GM06990 (cell line): Measurements from ENCODE around the gene ZCCHC24.
A peak's percentile ranks its signal among the peaks of the same experiment; 100 is the strongest.

Source experiments
- DNase-seq: peaks from one replicate; pipeline ENCODE4 v3.0.0-alpha.2; 2011; ENCODE audit not compliant: insufficient read length; ENCODE audit errors: extremely low read depth
- H3K27me3 ChIP-seq: replicated peaks from 2 replicates; pipeline ENCODE4 v1.6.0; 2011; ENCODE audit warnings: low read length; ENCODE audit not compliant: control insufficient read depth, insufficient read depth
- H3K36me3 ChIP-seq: 2 replicates; pipeline ENCODE4 v1.5.1; 2011; ENCODE audit warnings: low read length; ENCODE audit not compliant: control insufficient read depth, insufficient read depth
- H3K4me3 ChIP-seq: replicated peaks from 2 replicates; pipeline ENCODE4 v1.5.1; 2011; ENCODE audit warnings: low read depth, mild to moderate bottlenecking, control low read depth, low read length
- TF ChIP-seq, protein P1 (sequence below): IDR thresholded peaks from 2 replicates; pipeline ENCODE4 v1.5.1; 2011; ENCODE audit warnings: low read length, control low read depth, mild to moderate bottlenecking, inconsistent platforms; ENCODE audit not compliant: insufficient read depth, poor library complexity, severe bottlenecking

ZCCHC24 gene

DNA sequence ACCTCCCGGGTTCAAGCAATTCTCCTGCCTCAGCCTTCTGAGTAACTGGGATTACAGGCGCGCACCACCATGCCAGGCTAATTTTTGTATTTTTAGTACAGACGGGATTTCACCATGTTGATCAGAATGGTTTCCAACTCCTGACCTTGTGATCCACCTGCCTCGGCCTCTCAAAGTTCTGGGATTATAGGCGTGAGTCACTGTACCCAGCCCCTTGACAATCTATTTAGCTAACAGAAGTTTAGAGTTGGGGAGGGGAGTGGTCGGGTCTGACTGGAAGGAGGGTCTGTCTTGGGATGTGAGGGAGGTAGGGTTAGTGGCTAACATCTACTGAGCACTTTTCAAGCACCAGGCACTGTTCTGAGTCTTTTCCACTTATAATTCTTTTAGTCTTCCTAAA lies 27.0 kb upstream of the ZCCHC24 start:
- TF ChIP-seq, protein P1, sequence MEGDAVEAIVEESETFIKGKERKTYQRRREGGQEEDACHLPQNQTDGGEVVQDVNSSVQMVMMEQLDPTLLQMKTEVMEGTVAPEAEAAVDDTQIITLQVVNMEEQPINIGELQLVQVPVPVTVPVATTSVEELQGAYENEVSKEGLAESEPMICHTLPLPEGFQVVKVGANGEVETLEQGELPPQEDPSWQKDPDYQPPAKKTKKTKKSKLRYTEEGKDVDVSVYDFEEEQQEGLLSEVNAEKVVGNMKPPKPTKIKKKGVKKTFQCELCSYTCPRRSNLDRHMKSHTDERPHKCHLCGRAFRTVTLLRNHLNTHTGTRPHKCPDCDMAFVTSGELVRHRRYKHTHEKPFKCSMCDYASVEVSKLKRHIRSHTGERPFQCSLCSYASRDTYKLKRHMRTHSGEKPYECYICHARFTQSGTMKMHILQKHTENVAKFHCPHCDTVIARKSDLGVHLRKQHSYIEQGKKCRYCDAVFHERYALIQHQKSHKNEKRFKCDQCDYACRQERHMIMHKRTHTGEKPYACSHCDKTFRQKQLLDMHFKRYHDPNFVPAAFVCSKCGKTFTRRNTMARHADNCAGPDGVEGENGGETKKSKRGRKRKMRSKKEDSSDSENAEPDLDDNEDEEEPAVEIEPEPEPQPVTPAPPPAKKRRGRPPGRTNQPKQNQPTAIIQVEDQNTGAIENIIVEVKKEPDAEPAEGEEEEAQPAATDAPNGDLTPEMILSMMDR, result no peak
- no peaks in the 10 kb centered on the region for H3K36me3 ChIP-seq
- peaks cover 2% of the 10 kb centered on the region; the same call in 1 of the 2 replicates for H3K27me3 ChIP-seq
- H3K4me3 ChIP-seq, result no peak overlapping the region
- DNase-seq, result no peak

DNA sequence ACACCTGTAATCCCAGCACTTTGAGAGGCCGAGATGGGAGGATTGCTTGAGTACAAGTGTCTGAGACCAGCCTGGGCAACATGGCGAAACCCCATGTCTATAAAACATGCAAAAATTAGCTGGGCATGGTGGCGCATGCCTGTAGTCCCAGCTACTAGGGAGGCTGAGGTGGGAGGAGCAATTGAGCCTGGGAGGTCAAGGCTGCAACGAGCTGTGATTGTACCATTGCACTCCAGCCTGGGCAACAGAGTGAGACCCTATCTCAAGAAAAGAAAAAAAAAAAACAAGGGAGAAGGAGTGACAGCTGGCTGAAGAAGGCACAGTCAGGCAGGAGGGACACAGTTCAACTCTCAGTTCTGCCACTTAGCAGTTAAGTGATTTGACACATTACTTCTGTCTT lies 26.4 kb upstream of the ZCCHC24 start:
- TF ChIP-seq, protein P1, result no peak
- H3K27me3 ChIP-seq, result peaks cover 2% of the 10 kb centered on the region; the same call in 1 of the 2 replicates
- no peaks in the 10 kb centered on the region for H3K36me3 ChIP-seq
- H3K4me3 ChIP-seq, result no peak overlapping the region
- DNase-seq, result no peak

DNA sequence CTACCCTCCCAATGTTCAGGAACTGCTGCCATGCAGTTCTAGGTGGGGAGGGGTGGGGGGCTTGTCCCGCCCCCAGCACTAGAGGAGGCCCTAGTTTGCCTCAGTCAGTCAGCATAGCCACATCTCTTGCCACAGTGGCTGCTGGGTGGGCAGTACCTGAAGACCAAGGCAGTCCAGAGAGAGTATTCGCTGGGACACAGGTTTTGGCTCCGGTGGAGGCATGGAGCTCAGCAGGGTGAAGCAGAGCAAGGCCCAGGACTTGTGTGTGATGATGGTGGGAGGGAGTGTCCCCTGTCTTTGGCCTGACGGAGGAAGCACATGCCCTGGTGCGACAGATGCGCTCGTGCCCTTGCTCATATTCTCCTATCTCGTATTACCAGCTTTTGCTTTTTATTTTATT lies 24.7 kb upstream of the ZCCHC24 start:
- TF ChIP-seq, protein P1, result no peak
- DNase-seq, result no peak
- H3K36me3 ChIP-seq, result no peaks in the 10 kb centered on the region
- H3K4me3 ChIP-seq, result no peak overlapping the region
- H3K27me3 ChIP-seq, result no peaks in the 10 kb centered on the region; the same call in 1 of the 2 replicates

DNA sequence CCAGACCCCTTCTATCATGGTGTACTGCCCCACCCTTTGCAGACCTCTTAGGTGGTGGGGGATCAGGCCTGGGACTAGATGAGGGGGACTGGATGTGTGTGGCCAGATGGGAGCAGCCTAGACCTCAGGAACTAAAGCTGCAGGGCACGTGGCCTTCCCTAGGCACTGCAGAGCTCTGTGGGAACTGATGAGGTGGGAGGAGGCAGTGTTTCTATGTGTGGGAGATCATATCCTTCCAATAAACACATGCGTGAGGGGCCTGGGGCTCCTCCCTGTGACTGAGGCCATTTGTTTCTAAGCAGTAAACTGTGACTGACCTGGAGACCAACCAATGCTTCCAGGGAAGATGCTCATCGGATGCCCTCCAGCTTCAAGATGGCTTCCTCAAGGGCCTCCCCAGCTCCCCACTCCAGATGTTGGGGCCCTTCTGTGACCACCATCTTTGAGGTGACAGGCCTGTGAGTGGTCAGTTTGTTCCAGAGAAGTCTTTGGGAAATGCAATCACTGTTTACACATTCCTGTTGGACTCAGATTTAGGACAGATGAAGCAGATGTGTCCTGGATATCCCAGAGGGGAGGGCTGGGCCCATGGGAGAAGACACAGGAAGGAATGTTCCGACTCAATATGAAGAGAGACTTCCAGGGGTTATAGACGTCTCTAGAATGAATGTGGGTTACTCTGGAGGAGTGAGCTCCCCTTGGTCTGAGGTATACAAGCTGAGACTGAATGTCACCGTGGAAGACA lies 23.6 kb upstream of the ZCCHC24 start:
- no peak for DNase-seq
- Histone ChIP-seq H3K27me3 (peaks cover 1% of the 10 kb centered on the region; the same call in 1 of the 2 replicates), H3K4me3 (no peak overlapping the region), H3K36me3 (no peaks in the 10 kb centered on the region)
- TF ChIP-seq, protein P1, result no peak

DNA sequence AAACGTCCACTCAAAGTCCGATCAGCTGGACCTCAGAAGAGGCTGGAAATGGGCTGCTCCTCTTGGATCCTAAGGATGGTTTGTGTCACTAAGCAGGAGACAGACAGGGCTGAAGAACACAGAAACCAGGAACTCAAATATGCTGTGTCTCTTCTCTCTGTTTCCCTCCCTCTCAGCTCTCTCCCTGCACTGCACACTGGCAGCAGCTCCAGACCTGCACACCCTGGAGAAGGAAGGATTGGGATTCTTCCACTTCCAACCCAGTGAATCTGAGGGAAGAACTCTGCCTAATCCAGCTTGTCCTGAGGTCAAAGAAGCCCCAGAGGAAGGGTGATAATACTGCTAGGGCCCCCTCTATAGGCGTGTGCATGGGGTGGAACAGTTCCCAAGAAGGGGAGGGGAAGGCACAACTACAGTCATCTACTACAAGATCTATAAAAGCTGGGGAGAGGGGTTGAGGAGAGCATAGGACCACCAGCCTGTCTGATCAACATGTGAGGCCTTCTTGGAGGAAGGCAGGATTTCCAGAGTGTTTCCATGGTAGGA lies 22.7 kb upstream of the ZCCHC24 start:
- Histone ChIP-seq H3K27me3 (peaks cover 1% of the 10 kb centered on the region; the same call in 1 of the 2 replicates), H3K36me3 (no peaks in the 10 kb centered on the region), H3K4me3 (no peak overlapping the region)
- DNase-seq, result no peak
- TF ChIP-seq, protein P1, result peak; percentile 11
